ENCODE measurements around the gene KIF5B. TPM values are rescaled to one million over a fixed set of nuclear protein-coding genes. Genes with fewer than 3 reads are reported as not detected.
"Not testable (repeated sequence)": the region's sequence is repeated elsewhere in the genome, so short reads cannot be mapped to it uniquely, and the experiment has no call there.

KIF5B gene
- total and polyA plus RNA-seq, 7 donors, result 46.5 to 135 (median 97.4) TPM

DNA sequence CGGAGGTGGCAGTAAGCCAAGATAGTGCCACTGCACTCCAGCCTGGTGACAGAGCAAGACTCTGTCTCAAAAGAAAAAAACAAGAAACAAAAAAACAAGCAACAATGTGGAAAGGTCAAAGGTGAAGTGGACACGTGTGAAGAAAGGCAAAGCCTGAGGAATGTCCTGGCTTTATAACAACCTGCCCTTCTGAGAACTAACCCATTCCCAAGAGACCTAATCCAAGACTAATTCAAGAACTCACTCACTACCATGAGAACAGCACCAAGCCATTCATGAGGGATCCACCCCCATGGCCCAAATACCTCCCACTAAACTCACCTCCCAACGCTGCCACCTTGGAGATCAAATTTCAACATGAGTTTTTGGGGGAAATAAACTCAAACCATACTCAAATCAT is 47.5 kb upstream of the KIF5B start:
- Histone ChIP-seq H3K27ac (no peak overlapping the region), H3K4me3 (no peak overlapping the region), H3K4me1 (no peaks in the 10 kb centered on the region), H3K27me3 (ENCODE audit: insufficient read depth in 3 of 3, low read length in 2 of 3) (no peaks in the 10 kb centered on the region), H3K9me3 (no peaks in the 10 kb centered on the region), H3K36me3 (ENCODE audit: insufficient read depth in 1 of 2, low read depth in 1 of 2) (no peaks in the 10 kb centered on the region)
- TF ChIP-seq, protein P1, sequence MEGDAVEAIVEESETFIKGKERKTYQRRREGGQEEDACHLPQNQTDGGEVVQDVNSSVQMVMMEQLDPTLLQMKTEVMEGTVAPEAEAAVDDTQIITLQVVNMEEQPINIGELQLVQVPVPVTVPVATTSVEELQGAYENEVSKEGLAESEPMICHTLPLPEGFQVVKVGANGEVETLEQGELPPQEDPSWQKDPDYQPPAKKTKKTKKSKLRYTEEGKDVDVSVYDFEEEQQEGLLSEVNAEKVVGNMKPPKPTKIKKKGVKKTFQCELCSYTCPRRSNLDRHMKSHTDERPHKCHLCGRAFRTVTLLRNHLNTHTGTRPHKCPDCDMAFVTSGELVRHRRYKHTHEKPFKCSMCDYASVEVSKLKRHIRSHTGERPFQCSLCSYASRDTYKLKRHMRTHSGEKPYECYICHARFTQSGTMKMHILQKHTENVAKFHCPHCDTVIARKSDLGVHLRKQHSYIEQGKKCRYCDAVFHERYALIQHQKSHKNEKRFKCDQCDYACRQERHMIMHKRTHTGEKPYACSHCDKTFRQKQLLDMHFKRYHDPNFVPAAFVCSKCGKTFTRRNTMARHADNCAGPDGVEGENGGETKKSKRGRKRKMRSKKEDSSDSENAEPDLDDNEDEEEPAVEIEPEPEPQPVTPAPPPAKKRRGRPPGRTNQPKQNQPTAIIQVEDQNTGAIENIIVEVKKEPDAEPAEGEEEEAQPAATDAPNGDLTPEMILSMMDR (IDR thresholded peaks at IDR 0.05), result no peak
- intact Hi-C loops (cut with DNase I), result no loop called here
- DNase-seq (no peak), ATAC-seq (no peak)
- WGBS, 3 donors, result 44 to 66% (median 44%) methylated on average over 3 of the region's 3 CpGs

DNA sequence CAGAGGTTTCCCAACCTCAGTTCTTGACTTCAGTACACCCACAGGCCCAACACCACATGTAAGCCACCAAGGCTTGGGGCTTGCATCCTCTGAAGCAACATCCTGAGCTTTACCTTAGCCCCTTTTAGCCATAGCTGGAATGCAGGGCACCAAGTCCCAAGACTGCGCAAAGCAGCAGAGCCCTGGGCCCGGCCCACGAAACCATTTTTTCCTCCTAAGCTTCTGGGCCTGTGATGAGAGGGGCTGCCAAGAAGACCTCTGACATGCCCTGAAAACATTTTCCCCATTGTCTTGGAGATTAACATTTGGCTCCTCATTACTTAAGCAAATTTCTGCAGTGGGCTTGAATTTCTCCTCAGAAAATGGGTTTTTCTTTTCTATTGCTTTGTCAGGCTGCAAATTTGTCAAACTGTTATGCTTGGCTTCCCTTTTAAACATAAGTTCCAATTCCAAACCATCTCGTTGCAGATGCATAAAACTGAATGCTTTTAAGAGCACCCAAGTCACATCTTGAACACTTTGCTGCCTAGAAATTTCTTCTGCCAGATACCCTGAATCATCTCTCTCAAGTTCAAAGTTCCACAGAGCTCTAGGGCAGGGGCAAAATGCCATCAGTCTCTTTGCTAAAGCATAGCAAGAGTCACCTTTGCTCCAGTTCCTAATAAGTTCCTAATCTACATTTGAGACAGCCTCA is 42.5 kb upstream of the KIF5B start:
- DNase-seq, result not testable (repeated sequence)

DNA sequence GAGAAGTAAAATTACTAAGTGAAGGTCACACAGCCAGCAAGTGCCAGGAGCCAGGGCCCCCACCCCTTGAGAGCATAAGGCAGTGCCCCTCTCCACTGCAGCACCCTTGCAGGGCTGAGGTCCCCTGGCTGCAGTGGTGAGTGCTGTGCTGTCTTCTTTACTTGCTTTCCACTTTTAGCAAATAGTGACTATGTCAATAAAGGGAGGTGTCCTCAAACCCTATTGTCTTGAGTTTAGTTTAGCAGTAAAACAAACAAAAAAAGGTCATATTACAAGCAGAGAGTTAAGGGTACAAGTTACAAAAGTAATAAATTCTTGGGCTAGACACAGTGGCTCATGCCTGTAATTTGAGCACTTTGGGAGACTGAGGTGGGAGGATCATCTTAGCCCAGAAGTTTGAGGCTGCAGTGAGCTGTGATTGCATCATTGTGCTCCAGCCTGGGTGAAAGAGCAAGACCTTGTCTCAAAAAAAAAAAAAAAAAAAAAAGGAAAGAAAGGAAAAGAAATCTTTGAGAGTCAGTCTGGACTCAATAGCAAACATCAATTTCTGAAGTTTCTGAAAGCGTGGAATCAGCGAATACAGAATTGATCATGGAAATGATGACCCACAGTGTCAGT is 39.0 kb upstream of the KIF5B start:
- no peak for DNase-seq
- Histone ChIP-seq H3K4me1 (no peaks in the 10 kb centered on the region), H3K36me3 (ENCODE audit: insufficient read depth in 1 of 2, low read depth in 1 of 2) (no peaks in the 10 kb centered on the region), H3K4me3 (no peak overlapping the region), H3K9me3 (no peaks in the 10 kb centered on the region), H3K27ac (no peak overlapping the region), H3K27me3 (ENCODE audit: insufficient read depth in 3 of 3, low read length in 2 of 3) (no peaks in the 10 kb centered on the region)
- no peak for ATAC-seq
- TF ChIP-seq, protein P1 (IDR thresholded peaks at IDR 0.05), result no peak
- intact Hi-C loops (cut with DNase I), result no loop called here
- WGBS, 3 donors, result 96 to 98% (median 98%) methylated on average over 2 of the region's 2 CpGs

More for the DNA sequence above, 42.5 kb upstream of the KIF5B start:
- H3K9me3 ChIP-seq; H3K27ac ChIP-seq; H3K36me3 ChIP-seq (ENCODE audit: insufficient read depth in 1 of 2, low read depth in 1 of 2); H3K4me3 ChIP-seq; H3K27me3 ChIP-seq (ENCODE audit: insufficient read depth in 3 of 3, low read length in 2 of 3); ATAC-seq; H3K4me1 ChIP-seq; intact Hi-C loops (cut with DNase I): not testable (repeated sequence)
- 59 to 93% (median 66%) methylated on average over 4 of the region's 4 CpGs for WGBS, 3 donors

DNA sequence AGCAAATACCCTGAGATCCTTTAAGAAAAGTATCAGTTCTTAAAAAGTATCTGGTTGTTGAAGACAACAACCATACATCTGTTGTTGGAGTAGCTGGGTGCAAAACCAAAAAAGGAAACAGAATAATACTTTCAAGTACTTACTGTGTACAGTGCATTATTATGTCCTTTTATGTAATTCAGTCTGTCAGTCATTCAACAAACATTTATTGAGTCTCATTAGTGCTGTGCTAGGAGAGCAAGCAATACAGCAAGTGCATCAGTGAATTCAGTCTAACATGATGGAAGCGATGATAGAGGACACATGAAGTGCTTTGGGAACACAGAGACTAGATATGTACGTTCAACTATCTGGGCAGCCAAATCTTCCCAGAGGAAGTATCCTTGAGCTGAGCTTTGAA is 37.4 kb upstream of the KIF5B start:
- H3K9me3 ChIP-seq, result no peaks in the 10 kb centered on the region
- no peaks in the 10 kb centered on the region for H3K36me3 ChIP-seq (ENCODE audit: insufficient read depth in 1 of 2, low read depth in 1 of 2)
- 90 to 97% (median 96%) methylated on average over 2 of the region's 2 CpGs for WGBS, 3 donors
- DNase-seq, result no peak
- TF ChIP-seq, protein P1 (IDR thresholded peaks at IDR 0.05), result no peak
- H3K4me1 ChIP-seq, result no peaks in the 10 kb centered on the region
- no peak overlapping the region for H3K27ac ChIP-seq
- no peaks in the 10 kb centered on the region for H3K27me3 ChIP-seq (ENCODE audit: insufficient read depth in 3 of 3, low read length in 2 of 3)
- H3K4me3 ChIP-seq, result no peak overlapping the region
- intact Hi-C loops (cut with DNase I), result no loop called here
- no peak for ATAC-seq

DNA sequence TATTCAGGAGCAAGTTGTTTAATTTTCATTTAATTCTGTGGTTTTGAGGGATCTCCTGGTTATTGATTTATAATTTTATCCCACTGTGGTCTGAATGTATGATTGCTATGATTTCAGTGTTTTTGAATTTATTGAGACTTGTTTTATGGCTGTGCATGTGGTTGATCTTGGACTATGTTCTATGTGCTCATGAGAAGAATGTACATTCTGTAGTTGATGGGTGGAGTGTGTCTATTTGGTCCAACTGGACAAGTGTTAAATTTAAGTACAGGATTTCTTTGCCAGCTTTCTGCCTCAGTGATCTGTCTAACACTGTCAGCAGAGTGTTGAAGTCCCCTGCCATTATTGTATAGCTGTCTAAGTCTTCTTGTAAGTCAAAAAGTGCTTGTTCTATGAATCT is 34.8 kb upstream of the KIF5B start:
- no peak overlapping the region for H3K4me3 ChIP-seq
- ATAC-seq (no peak), DNase-seq (no peak)
- H3K9me3 ChIP-seq, result no peaks in the 10 kb centered on the region
- intact Hi-C loops (cut with DNase I), result no loop called here
- TF ChIP-seq, protein P1 (IDR thresholded peaks at IDR 0.05), result no peak
- H3K27ac ChIP-seq, result no peak overlapping the region
- no peaks in the 10 kb centered on the region for H3K4me1 ChIP-seq
- no peaks in the 10 kb centered on the region for H3K27me3 ChIP-seq (ENCODE audit: insufficient read depth in 3 of 3, low read length in 2 of 3)
- H3K36me3 ChIP-seq (ENCODE audit: insufficient read depth in 1 of 2, low read depth in 1 of 2), result no peaks in the 10 kb centered on the region
